Astrocyte of the spinal cord (primary cell): ENCODE results near the gene ACTRT2.

ENCODE experiments used
- DNase-seq: peaks from one replicate; pipeline ENCODE4 v3.0.0; 2011; ENCODE audit warnings: low read depth, low spot score
- H3K4me3 ChIP-seq: 2 replicates; pipeline ENCODE4 v1.5.1; 2011; ENCODE audit warnings: low read depth, mild to moderate bottlenecking, low read length, moderate library complexity
- CTCF ChIP-seq: IDR thresholded peaks from 2 replicates; pipeline ENCODE4 v1.5.1; 2012; ENCODE audit warnings: low read depth, mild to moderate bottlenecking, low read length, inconsistent platforms
- in situ Hi-C: cut with HindIII; loops from 2 replicates; pipeline ENCODE4 v1.10.0; 2017; ENCODE audit warnings: low sequenced_read_pairs

ACTRT2 gene

GRCh38 chr1:3049164-3049563 is 27.9 kb downstream of the ACTRT2 start:
- DNase-seq: no peak
- H3K4me3 ChIP-seq: no peak overlapping the region
- in situ Hi-C loops: no loop called here
- no peak for TF ChIP-seq CTCF

DNA sequence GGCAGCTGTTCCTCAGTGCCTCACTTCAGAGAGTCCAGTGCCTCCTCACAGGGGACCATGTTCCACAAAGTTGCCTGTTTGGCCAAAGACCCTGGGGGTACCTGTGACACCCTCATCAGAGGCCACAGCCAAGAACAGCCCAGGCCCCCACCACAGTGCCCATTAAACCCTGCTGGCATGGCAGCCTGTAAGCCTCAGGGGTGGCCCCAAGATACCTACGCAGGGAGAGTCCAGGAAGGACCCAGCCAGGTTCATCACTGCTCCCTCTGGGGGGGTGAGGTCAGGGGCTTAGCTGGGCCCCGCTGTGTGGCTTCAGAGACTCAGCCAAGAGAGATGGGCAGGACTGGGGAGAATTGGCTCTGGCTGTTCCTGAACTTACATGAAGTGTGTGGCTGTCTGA is 28.6 kb downstream of the ACTRT2 start:
- in situ Hi-C loops: loop anchor here (25.0 kb wide), 1 partner anchor 362 kb away; no protein-coding TSS in a partner anchor
- no peak for TF ChIP-seq CTCF
- no peak for DNase-seq
- H3K4me3 ChIP-seq: no peak overlapping the region

- no peak for DNase-seq
- no peak overlapping the region for H3K4me3 ChIP-seq
- in situ Hi-C loops: loop anchor here (25.0 kb wide), 1 partner anchor 362 kb away; no protein-coding TSS in a partner anchor
- no peak for TF ChIP-seq CTCF
These were observed 29.3 kb downstream of the ACTRT2 start for GRCh38 chr1:3050603-3051002.

- H3K4me3 ChIP-seq: no peak overlapping the region
- TF ChIP-seq CTCF: no peak
- no peak for DNase-seq
- in situ Hi-C loops: loop anchor here (25.0 kb wide), 1 partner anchor 361 kb away; no protein-coding TSS in a partner anchor
These were observed 30.3 kb downstream of the ACTRT2 start for GRCh38 chr1:3051270-3052268.

DNA sequence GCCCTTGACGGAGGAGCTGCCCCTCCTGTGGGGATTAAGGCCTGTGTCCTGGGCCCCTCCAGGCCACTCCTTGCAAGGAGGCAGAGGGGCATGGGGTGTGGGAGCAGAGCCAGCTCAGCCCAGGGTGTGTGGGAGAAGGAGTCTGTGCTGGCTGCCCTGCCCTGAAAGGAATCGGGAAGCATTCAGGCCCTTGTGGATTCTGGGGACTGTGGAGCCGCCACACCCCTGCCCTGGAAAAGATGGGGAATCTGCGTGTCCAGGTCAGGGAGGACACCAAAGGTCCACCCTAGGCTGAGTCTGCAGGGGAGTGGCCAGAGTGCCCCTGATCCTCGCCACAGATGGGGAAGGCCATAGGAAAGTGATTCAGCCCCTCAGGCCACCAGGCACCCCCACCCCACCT is 31.2 kb downstream of the ACTRT2 start:
- in situ Hi-C loops: loop anchor here (25.0 kb wide), 1 partner anchor 360 kb away; no protein-coding TSS in a partner anchor
- no peak for DNase-seq
- no peak for TF ChIP-seq CTCF

DNA sequence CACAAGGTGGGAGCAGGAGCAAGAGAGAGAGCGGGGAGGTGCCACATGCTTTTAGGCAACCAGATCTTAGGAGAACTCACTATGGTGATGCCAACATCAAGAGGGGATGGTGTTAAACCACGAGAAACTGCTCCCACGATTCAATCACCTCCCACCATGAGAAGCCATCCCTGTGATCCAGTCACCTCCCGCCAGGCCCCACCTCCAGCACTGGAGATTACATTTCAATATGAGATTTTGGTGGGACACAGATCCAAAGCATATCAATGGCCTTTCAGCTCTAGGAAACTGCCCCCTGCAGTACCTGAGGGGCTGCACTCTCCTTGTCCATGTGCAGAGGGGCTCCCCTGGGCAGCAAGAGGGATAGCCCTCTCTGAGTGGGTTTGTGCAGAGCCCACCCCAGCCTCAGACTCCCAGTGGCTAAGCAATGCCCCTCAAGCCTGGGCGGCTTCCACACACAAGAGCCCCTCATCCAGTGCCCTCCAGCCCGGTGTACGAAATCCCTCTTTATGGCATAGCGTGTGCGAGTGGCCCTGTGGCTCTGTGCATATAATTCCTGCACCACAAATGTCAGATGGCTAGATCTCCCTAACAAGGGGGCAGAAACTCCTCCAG is 32.2 kb downstream of the ACTRT2 start:
- no peak for TF ChIP-seq CTCF
- in situ Hi-C loops: loop anchor here (25.0 kb wide), 1 partner anchor 359 kb away; no protein-coding TSS in a partner anchor

More for the DNA sequence above, 31.2 kb downstream of the ACTRT2 start:
- no peak overlapping the region for H3K4me3 ChIP-seq

More for the DNA sequence above, 32.2 kb downstream of the ACTRT2 start:
- H3K4me3 ChIP-seq: no peak overlapping the region
- no peak for DNase-seq
